ENCODE results near the gene RYR3.

Gene RYR3

GRCh38 chr15:33506781-33507296 lies 196.1 kb downstream of the RYR3 start:
- DNase-seq (ENCODE audit: low read depth in 2 of 2) = no peak

- DNase-seq (ENCODE audit: low read depth in 2 of 2) = no peak
Measured at GRCh38 chr15:33508703-33509102, 197.9 kb downstream of the RYR3 start.

- no peak for DNase-seq (ENCODE audit: low read depth in 2 of 2)
Measured at GRCh38 chr15:33515121-33515520, 204.4 kb downstream of the RYR3 start.

- no peak for DNase-seq (ENCODE audit: low read depth in 2 of 2)
Measured at GRCh38 chr15:33516563-33516962, 205.8 kb downstream of the RYR3 start.

GRCh38 chr15:33517944-33518343 lies 207.2 kb downstream of the RYR3 start:
- DNase-seq (ENCODE audit: low read depth in 2 of 2) = no peak

GRCh38 chr15:33518421-33518820 lies 207.7 kb downstream of the RYR3 start:
- DNase-seq (ENCODE audit: low read depth in 2 of 2) = no peak

- DNase-seq (ENCODE audit: low read depth in 2 of 2) = no peak
Measured at GRCh38 chr15:33524274-33524673, 213.5 kb downstream of the RYR3 start.

GRCh38 chr15:33526532-33526931 lies 215.8 kb downstream of the RYR3 start:
- DNase-seq (ENCODE audit: low read depth in 2 of 2) = no peak

GRCh38 chr15:33533197-33533596 lies 222.4 kb downstream of the RYR3 start:
- DNase-seq (ENCODE audit: low read depth in 2 of 2) = no peak

GRCh38 chr15:33534642-33535041 lies 223.9 kb downstream of the RYR3 start:
- DNase-seq (ENCODE audit: low read depth in 2 of 2) = no peak

GRCh38 chr15:33535135-33535534 lies 224.4 kb downstream of the RYR3 start:
- no peak for DNase-seq (ENCODE audit: low read depth in 2 of 2)

GRCh38 chr15:33539825-33540573 lies 229.2 kb downstream of the RYR3 start:
- DNase-seq (ENCODE audit: low read depth in 2 of 2) = no peak

- no peak for DNase-seq (ENCODE audit: low read depth in 2 of 2)
Measured at GRCh38 chr15:33543957-33544356, 233.2 kb downstream of the RYR3 start.

- DNase-seq (ENCODE audit: low read depth in 2 of 2) = no peak
Measured at GRCh38 chr15:33545866-33546265, 235.1 kb downstream of the RYR3 start.

- DNase-seq (ENCODE audit: low read depth in 2 of 2) = no peak
Measured at GRCh38 chr15:33547876-33548275, 237.1 kb downstream of the RYR3 start.

- no peak for DNase-seq (ENCODE audit: low read depth in 2 of 2)
Measured at GRCh38 chr15:33551860-33552259, 241.1 kb downstream of the RYR3 start.

- no peak for DNase-seq (ENCODE audit: low read depth in 2 of 2)
Measured at GRCh38 chr15:33553157-33553556, 242.4 kb downstream of the RYR3 start.

- DNase-seq (ENCODE audit: low read depth in 2 of 2) = no peak
Measured at GRCh38 chr15:33559207-33559890, 248.6 kb downstream of the RYR3 start.

- DNase-seq (ENCODE audit: low read depth in 2 of 2) = no peak
Measured at GRCh38 chr15:33561407-33561806, 250.6 kb downstream of the RYR3 start.

- no peak for DNase-seq (ENCODE audit: low read depth in 2 of 2)
Measured at GRCh38 chr15:33561967-33562366, 251.2 kb downstream of the RYR3 start.

- DNase-seq (ENCODE audit: low read depth in 2 of 2) = no peak
Measured at GRCh38 chr15:33565094-33565493, 254.3 kb downstream of the RYR3 start.

GRCh38 chr15:33567652-33568051 lies 256.9 kb downstream of the RYR3 start:
- DNase-seq (ENCODE audit: low read depth in 2 of 2) = no peak

GRCh38 chr15:33569036-33569435 lies 258.3 kb downstream of the RYR3 start:
- no peak for DNase-seq (ENCODE audit: low read depth in 2 of 2)
